Measurements from ENCODE around the gene PRCC. TPM values are rescaled to one million over a fixed set of nuclear protein-coding genes. Genes with fewer than 3 reads are reported as not detected.

The PRCC gene
- polyA plus RNA-seq, 1 donor (not counting 4 experiments of a cell fraction or from before 2014, with no cell fraction given), result 40.4 TPM

DNA sequence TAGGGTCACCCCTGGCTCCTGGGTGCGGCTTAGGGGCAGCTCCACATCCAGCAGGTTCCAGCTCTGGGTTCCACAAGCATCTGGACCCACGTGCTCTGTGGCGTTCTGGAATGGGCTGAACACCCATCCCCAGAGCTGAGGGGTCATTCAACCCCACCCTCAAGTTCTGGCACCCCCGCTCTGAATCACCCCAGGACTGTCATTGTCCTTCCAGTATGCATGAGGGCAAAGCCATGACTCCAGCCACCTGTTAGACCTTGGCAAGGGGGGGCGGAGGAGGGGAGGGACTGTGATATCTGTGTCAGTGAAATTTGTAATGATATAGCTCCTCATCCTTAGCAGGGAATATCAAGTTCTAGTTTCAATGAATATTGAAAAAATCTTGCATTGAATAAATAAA, 79.3 kb downstream of the PRCC start:
- DNase-seq (ENCODE audit: low read depth, low spot score) (no peak), FAIRE-seq (no peak)
- Histone ChIP-seq H4K20me1 (ENCODE audit: control insufficient read depth, extremely low read depth, insufficient read depth, low read length) (no peaks in the 10 kb centered on the region), H3K9me1 (ENCODE audit: control insufficient read depth, extremely low read depth, insufficient read depth, low read length) (no peaks in the 10 kb centered on the region), H3K4me3 (ENCODE audit: control insufficient read depth in 2 of 3, extremely low read depth in 1 of 3, insufficient read depth in 2 of 3, low read depth in 1 of 3, low read length in 3 of 3) (no peak overlapping the region), H3K9me3 (ENCODE audit: control insufficient read depth, low read depth, low read length) (no peaks in the 10 kb centered on the region), H3K36me3 (ENCODE audit: control insufficient read depth in 2 of 2, extremely low read depth in 1 of 2, insufficient read depth in 2 of 2, low read length in 2 of 2) (no peaks in the 10 kb centered on the region), H3K4me1 (ENCODE audit: control insufficient read depth, extremely low read depth, insufficient read depth, low read length) (peaks cover 2% of the 10 kb centered on the region), H3K79me2 (ENCODE audit: control insufficient read depth, insufficient read depth, low read length) (no peaks in the 10 kb centered on the region), H3K4me2 (ENCODE audit: control insufficient read depth, extremely low read depth, insufficient read depth, low read depth, low read length) (no peak overlapping the region), H3K27me3 (ENCODE audit: control insufficient read depth, extremely low read depth, insufficient read depth, low read length) (peaks cover 62% of the 10 kb centered on the region), H3K9ac (ENCODE audit: control insufficient read depth, extremely low read depth, insufficient read depth, low read length) (no peak overlapping the region), H2AFZ (ENCODE audit: control insufficient read depth, low read length) (no peak overlapping the region), H3K27ac (ENCODE audit: control insufficient read depth, insufficient read depth, low read length) (no peak overlapping the region)
- TF ChIP-seq, protein P1, sequence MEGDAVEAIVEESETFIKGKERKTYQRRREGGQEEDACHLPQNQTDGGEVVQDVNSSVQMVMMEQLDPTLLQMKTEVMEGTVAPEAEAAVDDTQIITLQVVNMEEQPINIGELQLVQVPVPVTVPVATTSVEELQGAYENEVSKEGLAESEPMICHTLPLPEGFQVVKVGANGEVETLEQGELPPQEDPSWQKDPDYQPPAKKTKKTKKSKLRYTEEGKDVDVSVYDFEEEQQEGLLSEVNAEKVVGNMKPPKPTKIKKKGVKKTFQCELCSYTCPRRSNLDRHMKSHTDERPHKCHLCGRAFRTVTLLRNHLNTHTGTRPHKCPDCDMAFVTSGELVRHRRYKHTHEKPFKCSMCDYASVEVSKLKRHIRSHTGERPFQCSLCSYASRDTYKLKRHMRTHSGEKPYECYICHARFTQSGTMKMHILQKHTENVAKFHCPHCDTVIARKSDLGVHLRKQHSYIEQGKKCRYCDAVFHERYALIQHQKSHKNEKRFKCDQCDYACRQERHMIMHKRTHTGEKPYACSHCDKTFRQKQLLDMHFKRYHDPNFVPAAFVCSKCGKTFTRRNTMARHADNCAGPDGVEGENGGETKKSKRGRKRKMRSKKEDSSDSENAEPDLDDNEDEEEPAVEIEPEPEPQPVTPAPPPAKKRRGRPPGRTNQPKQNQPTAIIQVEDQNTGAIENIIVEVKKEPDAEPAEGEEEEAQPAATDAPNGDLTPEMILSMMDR (optimal IDR thresholded peaks at IDR 0.05 in 1 of 3, IDR thresholded peaks at IDR 0.05 in 1 of 3, conservative IDR thresholded peaks at IDR 0.05 in 1 of 3; ENCODE audit: extremely low read depth in 1 of 3, insufficient read depth in 2 of 3, low read length in 3 of 3), result no peak
- no peak for TF ChIP-seq EZH2 (IDR thresholded peaks at IDR 0.05; ENCODE audit: low read length)
- dilution Hi-C loops (cut with MboI; ENCODE audit: extremely low pct_ligation_motif_present, low sequenced_read_pairs), result no loop called here

DNA sequence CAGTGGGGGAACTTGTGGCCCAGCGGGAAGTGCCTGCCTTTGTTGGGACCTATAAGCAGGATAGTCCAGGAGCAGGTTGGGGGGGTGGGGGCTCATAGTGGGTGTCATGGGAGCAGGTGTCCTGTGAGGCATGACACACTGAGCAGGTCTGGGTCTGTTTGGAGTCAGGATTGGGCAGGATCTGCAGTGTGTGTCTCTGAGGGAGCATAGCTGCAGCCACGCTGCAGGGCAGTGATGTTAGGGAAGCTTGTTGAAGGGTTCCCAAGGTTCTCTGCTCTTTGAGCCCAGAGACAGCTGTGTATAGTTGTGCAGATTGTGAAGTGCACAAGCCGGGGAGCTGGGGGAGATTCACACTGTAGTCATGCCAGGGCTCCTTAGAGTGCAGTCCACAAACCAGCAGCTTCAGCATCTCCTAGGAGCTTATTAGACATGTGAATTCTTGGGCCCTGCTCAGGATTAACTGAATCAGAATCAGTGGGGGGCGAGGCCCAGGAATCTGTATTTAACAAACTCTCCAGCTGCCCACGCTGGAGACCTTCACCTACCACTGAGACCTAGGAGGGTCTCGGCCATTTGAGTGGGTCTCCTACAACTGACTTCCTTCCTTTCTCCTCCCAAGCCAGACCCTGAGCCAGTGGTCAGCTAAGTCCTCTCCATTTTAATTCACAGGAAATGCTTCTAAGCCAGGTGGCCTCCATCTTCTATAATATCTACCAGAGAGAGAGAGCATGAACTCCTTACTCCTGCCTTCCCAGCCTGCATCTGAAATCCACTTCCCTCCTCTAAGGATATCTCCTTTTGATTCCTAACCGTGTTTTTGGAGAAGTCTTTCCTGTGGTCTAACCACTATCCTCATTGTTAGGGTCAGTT, 80.5 kb downstream of the PRCC start:
- no peak for FAIRE-seq
- Histone ChIP-seq H3K9me1 (ENCODE audit: control insufficient read depth, extremely low read depth, insufficient read depth, low read length) (no peaks in the 10 kb centered on the region), H3K4me3 (ENCODE audit: control insufficient read depth in 2 of 3, extremely low read depth in 1 of 3, insufficient read depth in 2 of 3, low read depth in 1 of 3, low read length in 3 of 3) (no peak overlapping the region), H3K4me2 (ENCODE audit: control insufficient read depth, extremely low read depth, insufficient read depth, low read depth, low read length) (no peak overlapping the region), H3K9me3 (ENCODE audit: control insufficient read depth, low read depth, low read length) (no peaks in the 10 kb centered on the region), H3K27ac (ENCODE audit: control insufficient read depth, insufficient read depth, low read length) (no peak overlapping the region), H2AFZ (ENCODE audit: control insufficient read depth, low read length) (no peak overlapping the region), H3K36me3 (ENCODE audit: control insufficient read depth in 2 of 2, extremely low read depth in 1 of 2, insufficient read depth in 2 of 2, low read length in 2 of 2) (no peaks in the 10 kb centered on the region), H4K20me1 (ENCODE audit: control insufficient read depth, extremely low read depth, insufficient read depth, low read length) (no peaks in the 10 kb centered on the region), H3K9ac (ENCODE audit: control insufficient read depth, extremely low read depth, insufficient read depth, low read length) (no peak overlapping the region), H3K27me3 (ENCODE audit: control insufficient read depth, extremely low read depth, insufficient read depth, low read length) (peaks cover 69% of the 10 kb centered on the region), H3K4me1 (ENCODE audit: control insufficient read depth, extremely low read depth, insufficient read depth, low read length) (peaks cover 2% of the 10 kb centered on the region), H3K79me2 (ENCODE audit: control insufficient read depth, insufficient read depth, low read length) (no peaks in the 10 kb centered on the region)
- no peak for TF ChIP-seq EZH2 (IDR thresholded peaks at IDR 0.05; ENCODE audit: low read length)
- TF ChIP-seq, protein P1 (optimal IDR thresholded peaks at IDR 0.05 in 1 of 3, IDR thresholded peaks at IDR 0.05 in 1 of 3, conservative IDR thresholded peaks at IDR 0.05 in 1 of 3; ENCODE audit: extremely low read depth in 1 of 3, insufficient read depth in 2 of 3, low read length in 3 of 3), result no peak
- dilution Hi-C loops (cut with MboI; ENCODE audit: extremely low pct_ligation_motif_present, low sequenced_read_pairs), result no loop called here
- DNase-seq (ENCODE audit: low read depth, low spot score), result no peak

All from keratinocyte (primary cell).